Activated T-cell treated with anti-CD3 and anti-CD28 coated beads, Interleukin-2, amount 50 U/mL, for 72 hours (primary cell): Measurements from ENCODE around the gene CYP4F2. TPM values are rescaled to one million over a fixed set of nuclear protein-coding genes. Genes with fewer than 3 reads are reported as not detected.
A peak's percentile ranks its signal among the peaks of the same experiment; 100 is the strongest.
"Not testable (repeated sequence)": the region's sequence is repeated elsewhere in the genome, so short reads cannot be mapped to it uniquely, and the experiment has no call there.

ENCODE experiments used
- ATAC-seq, 2 donors: fragments of 150-1000 bp; cut with Tn5 transposase; replicated peaks in 1 of 2; 2 replicates each; pipeline ENCODE4 v1.10.0; 2021; ENCODE audit warnings: moderate library complexity in 2 of 2, mild to moderate bottlenecking in 1 of 2
- DNase-seq, 2 donors: peaks; one replicate each; pipeline ENCODE4 v3.0.0; 2021 to 2022; ENCODE audit warnings: mixed read lengths in 1 of 2
- H3K27ac Mint-ChIP-seq: one replicate; pipeline ENCODE4 v1.8.0; 2022; ENCODE audit warnings: mild to moderate bottlenecking, moderate library complexity, mixed read lengths
- H3K27me3 Mint-ChIP-seq: one replicate; pipeline ENCODE4 v1.8.0; 2022; ENCODE audit warnings: low read depth, mixed read lengths
- H3K36me3 Mint-ChIP-seq, 2 donors: one replicate each; pipeline ENCODE4 v1.8.0; 2022; ENCODE audit warnings: mixed read lengths in 2 of 2, mild to moderate bottlenecking in 1 of 2; ENCODE audit not compliant: insufficient read depth in 2 of 2
- H3K4me1 Mint-ChIP-seq: one replicate; pipeline ENCODE4 v1.8.0; 2022; ENCODE audit warnings: low read depth, mixed read lengths
- H3K4me3 Mint-ChIP-seq, 2 donors: one replicate each; pipeline ENCODE4 v1.8.0; 2022; ENCODE audit warnings: mild to moderate bottlenecking in 2 of 2, mixed read lengths in 2 of 2, moderate library complexity in 2 of 2
- H3K9me3 Mint-ChIP-seq, 2 donors: one replicate each; pipeline ENCODE4 v1.8.0; 2022; ENCODE audit warnings: mixed read lengths in 2 of 2
- total RNA-seq, 2 donors: library from RNA; stranded (reverse); gene quantifications; one replicate each; pipeline ENCODE4 v1.2.3, GENCODE V29; 2022

Gene CYP4F2
- total RNA-seq, 2 donors from 2014 or later, result 0.19 TPM; not detected in 1

GRCh38 chr19:15866636-15867035, 31.2 kb downstream of the CYP4F2 start:
- Mint-ChIP-seq H3K4me1 (peaks cover 6% of the 10 kb centered on the region), H3K27ac (no peak overlapping the region), H3K36me3 (no peaks in the 10 kb centered on the region), H3K4me3 (no peak overlapping the region), H3K9me3 (no peaks in the 10 kb centered on the region), H3K27me3 (no peaks in the 10 kb centered on the region)
- no peak for DNase-seq
- no peak for ATAC-seq

DNA sequence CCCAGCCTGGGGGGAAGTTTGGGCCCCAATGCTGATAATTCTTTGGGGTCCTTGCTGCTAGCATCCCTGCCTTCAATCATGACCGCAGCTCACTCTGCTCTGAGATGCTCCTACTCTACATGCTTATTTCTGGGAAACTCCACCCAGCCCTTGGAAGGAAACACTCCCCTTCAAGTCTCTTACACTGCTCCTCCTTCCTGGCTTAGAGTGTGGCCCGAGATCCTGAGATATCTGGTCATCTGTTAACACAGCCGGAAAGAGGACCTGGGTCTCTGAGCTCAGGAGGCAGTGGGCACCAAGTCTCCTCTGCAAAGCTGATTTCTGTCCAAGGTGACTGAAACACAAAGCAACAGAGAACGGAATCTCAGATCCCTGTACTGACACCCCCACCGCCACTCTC, 33.0 kb downstream of the CYP4F2 start:
- H3K36me3 Mint-ChIP-seq, result no peaks in the 10 kb centered on the region
- no peaks in the 10 kb centered on the region for H3K9me3 Mint-ChIP-seq
- no peaks in the 10 kb centered on the region for H3K27me3 Mint-ChIP-seq
- no peak overlapping the region for H3K27ac Mint-ChIP-seq
- H3K4me3 Mint-ChIP-seq, result no peak overlapping the region
- no peak for ATAC-seq
- H3K4me1 Mint-ChIP-seq, result peaks cover 6% of the 10 kb centered on the region
- DNase-seq, result no peak

DNA sequence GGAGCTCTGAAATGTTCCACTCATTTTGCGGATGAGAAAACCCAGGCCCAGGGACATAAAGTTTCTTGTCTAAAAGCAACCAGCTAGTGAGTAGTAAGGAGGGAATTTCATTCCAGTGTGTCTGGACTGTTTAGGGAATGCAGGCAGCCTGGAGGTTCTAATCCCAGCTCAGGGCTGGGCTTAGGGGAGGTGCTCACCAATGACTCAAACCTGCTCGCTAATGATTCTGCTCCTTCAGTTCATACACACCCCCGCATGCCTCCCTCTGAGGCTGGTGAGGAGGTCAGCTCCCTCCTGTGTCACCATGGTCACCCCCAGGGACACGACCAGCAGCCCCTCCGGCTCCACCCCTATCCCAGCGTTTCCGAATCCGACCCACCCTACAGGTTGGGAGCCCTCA, 34.6 kb downstream of the CYP4F2 start:
- ATAC-seq, result no peak
- no peaks in the 10 kb centered on the region for H3K36me3 Mint-ChIP-seq
- H3K27me3 Mint-ChIP-seq, result no peaks in the 10 kb centered on the region
- H3K27ac Mint-ChIP-seq, result no peak overlapping the region
- H3K4me3 Mint-ChIP-seq, result no peak overlapping the region
- no peaks in the 10 kb centered on the region for H3K4me1 Mint-ChIP-seq
- no peak for DNase-seq
- no peaks in the 10 kb centered on the region for H3K9me3 Mint-ChIP-seq

DNA sequence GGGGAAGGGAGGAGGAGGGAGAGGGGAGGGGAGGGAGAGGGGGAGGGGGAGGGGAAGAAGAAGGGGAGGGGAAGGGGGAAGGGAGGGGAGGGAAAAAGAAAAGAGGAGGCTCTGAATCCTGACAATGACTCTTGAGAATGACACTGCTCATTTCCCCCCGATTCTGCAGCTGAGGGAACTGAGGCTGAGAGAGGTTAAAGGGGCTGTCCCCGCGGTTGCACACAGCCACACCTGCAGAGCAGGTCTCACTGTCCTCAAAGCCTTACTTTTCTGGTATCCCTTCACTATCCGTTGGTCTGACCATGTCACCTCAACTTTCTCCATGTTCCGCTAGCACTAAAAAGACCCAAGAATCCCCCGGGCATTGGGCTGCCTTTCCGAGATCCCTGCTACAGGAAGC, 35.4 kb downstream of the CYP4F2 start:
- no peaks in the 10 kb centered on the region for H3K27me3 Mint-ChIP-seq
- ATAC-seq (no peak), DNase-seq (no peak)
- no peaks in the 10 kb centered on the region for H3K9me3 Mint-ChIP-seq
- H3K4me1 Mint-ChIP-seq, result no peaks in the 10 kb centered on the region
- H3K36me3 Mint-ChIP-seq, result no peaks in the 10 kb centered on the region
- no peak overlapping the region for H3K27ac Mint-ChIP-seq
- no peak overlapping the region for H3K4me3 Mint-ChIP-seq

DNA sequence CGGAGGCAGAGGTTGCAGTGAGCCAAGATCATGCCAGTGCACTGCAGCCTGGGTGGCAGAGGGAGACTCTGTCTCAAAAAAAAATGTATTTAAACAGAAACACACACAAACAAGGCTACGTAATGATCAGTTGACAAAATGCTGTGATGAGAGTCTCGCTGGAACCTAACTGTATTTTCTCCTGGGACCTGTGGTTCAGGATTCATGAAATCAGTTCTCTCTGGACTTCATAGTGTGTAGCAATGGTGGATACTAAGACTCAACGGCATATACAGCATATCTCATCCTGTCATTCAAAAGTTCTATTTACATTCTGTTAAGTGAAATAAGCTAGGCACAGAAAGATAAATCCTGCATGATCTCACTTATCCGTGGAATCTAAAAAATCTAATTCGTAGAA, 37.4 kb downstream of the CYP4F2 start:
- Mint-ChIP-seq H3K4me3 (no peak overlapping the region), H3K27ac (no peak overlapping the region), H3K9me3 (no peaks in the 10 kb centered on the region), H3K36me3 (no peaks in the 10 kb centered on the region), H3K4me1 (no peaks in the 10 kb centered on the region), H3K27me3 (no peaks in the 10 kb centered on the region)
- DNase-seq (no peak), ATAC-seq (no peak)

DNA sequence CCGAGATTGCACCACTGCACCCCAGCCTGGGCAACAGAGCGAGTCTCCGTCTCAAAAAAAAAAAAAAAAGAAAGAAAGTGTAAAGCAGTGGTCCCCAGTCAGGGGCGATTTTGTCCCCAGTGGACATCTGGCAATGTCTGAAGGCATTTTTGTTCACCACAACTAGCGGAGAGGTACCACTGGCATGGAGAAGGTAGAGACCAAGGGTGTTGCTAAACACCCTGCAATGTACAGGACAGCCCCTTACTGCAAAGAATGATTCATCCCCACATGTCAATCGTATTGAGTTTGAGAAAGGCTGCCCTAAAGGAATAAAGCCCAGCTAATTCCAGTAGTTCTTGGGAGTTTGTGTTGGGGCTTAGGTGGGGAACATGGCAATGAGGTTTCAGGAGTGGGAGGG, 38.7 kb downstream of the CYP4F2 start:
- Mint-ChIP-seq H3K36me3 (no peaks in the 10 kb centered on the region), H3K27ac (no peak overlapping the region), H3K27me3 (no peaks in the 10 kb centered on the region), H3K9me3 (no peaks in the 10 kb centered on the region), H3K4me1 (no peaks in the 10 kb centered on the region), H3K4me3 (no peak overlapping the region)
- DNase-seq, result no peak
- ATAC-seq, result no peak

- no peak for ATAC-seq
- H3K4me1 Mint-ChIP-seq, result peaks cover under 1% of the 10 kb centered on the region
Measured at GRCh38 chr19:15850385-15850784, 47.5 kb downstream of the CYP4F2 start.

DNA sequence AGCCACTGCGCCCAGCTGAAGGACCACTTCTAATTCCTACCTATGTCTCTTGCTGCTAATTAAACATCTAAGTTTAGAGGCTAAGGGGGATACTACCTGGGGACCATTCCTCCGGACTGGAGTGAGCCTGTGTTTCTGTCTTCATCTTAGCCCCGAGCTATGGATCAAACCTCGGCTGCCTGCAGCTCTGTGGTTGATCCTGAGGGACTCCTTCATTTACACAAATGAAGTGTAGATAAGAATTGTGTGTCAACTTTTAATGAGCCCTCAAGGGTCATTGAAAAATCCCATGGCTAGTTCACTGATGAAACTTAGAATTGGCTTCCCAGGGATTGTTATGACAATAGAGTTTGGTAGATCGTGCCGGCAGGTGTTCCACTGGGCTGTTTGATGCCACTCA, 51.0 kb downstream of the CYP4F2 start:
- Mint-ChIP-seq H3K27me3 (no peaks in the 10 kb centered on the region), H3K27ac (no peak overlapping the region), H3K9me3 (no peaks in the 10 kb centered on the region), H3K36me3 (no peaks in the 10 kb centered on the region), H3K4me1 (peaks cover 22% of the 10 kb centered on the region), H3K4me3 (no peak overlapping the region)
- DNase-seq (no peak), ATAC-seq (no peak)

More at GRCh38 chr19:15850385-15850784, 47.5 kb downstream of the CYP4F2 start:
- no peak overlapping the region for H3K27ac Mint-ChIP-seq
- no peaks in the 10 kb centered on the region for H3K36me3 Mint-ChIP-seq
- no peak overlapping the region for H3K4me3 Mint-ChIP-seq
- H3K27me3 Mint-ChIP-seq, result no peaks in the 10 kb centered on the region
- no peak for DNase-seq
- no peaks in the 10 kb centered on the region for H3K9me3 Mint-ChIP-seq

DNA sequence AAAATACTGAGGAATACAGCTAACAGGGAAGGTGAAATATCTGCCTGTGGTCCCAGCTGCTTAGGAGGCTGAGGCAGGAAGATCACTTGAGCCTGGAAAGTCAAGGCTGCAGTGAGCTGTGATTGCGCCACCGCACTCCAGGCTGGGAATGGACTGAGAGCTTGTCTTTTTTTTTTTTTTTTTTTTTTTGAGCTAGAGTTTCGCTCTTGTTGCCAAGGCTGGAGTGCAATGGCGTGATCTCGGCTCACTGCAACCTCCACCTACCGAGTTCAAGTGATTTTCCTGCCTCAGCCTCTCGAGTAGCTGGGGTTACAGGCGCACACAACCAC, 54.0 kb downstream of the CYP4F2 start:
- peaks cover 27% of the 10 kb centered on the region for H3K4me1 Mint-ChIP-seq
- DNase-seq, H3K27ac Mint-ChIP-seq: not testable (repeated sequence)

GRCh38 chr19:15843203-15843893, 54.5 kb downstream of the CYP4F2 start:
- H3K27ac Mint-ChIP-seq, result no peak overlapping the region
- H3K36me3 Mint-ChIP-seq, result no peaks in the 10 kb centered on the region
- ATAC-seq, result no peak
- peak overlapping the region in 1 of 2 donors; percentile 34 for H3K4me3 Mint-ChIP-seq
- no peak for DNase-seq
- no peaks in the 10 kb centered on the region for H3K9me3 Mint-ChIP-seq
- peaks cover 27% of the 10 kb centered on the region for H3K4me1 Mint-ChIP-seq
- H3K27me3 Mint-ChIP-seq, result no peaks in the 10 kb centered on the region

More for the DNA sequence above, 54.0 kb downstream of the CYP4F2 start:
- not testable (repeated sequence) for H3K36me3 Mint-ChIP-seq, H3K27me3 Mint-ChIP-seq, H3K4me3 Mint-ChIP-seq, H3K9me3 Mint-ChIP-seq, ATAC-seq

DNA sequence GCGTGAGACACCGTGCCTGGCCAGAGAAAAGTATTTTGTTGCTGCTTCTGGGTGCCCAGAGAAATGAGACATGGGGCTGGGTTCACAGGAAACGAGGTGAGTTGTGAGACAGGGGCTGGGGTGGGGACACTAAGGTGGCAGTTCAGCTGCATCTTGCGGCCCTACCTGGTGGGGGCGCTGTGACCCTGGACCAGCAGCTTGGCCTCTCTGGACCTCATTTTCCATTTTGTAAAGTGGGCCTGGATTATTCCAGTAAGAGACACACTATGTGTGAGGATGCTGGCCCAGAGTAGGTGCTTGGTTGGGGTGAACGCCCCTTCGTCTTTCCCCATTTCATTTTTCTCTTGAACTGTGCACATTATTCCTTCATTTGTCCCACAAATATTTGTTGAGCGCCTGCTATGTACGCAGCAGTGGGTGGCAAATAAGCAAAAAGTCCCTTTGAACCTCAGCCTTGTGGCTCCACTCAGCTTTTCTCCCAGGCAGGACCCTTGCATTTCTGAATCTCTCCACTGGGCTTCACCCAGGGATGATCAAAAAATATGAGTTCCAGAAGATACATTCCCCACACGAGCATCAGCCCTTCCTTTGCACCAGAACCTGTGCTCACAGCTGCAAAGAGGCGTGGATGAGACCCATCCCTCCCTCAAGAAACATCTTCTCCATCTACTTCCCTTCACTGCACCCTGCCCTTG, 55.9 kb downstream of the CYP4F2 start:
- no peak for ATAC-seq
- Mint-ChIP-seq H3K9me3 (no peaks in the 10 kb centered on the region), H3K4me3 (no peak overlapping the region), H3K4me1 (peaks cover 34% of the 10 kb centered on the region), H3K27me3 (no peaks in the 10 kb centered on the region), H3K36me3 (no peaks in the 10 kb centered on the region), H3K27ac (no peak overlapping the region)
- DNase-seq, result peak; percentile 18 to 42

DNA sequence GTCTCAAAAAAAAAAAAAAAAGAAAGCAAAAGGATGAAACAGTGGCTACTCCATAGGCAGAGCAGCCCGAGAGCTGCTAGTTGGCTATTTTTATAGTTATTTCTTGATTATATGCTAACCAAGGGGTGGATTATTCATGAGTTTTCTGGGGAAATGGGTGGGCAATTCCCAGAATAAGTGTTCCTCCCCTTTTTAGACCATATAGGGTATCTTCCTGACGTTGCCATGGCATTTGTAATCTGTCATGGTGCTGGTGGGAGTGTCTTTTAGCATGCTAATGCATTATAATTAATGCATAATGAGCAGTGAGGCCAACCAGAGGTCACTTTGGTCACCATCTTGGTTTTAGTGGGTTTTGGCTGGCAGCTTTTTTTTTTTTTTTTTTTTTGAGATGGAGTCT, 57.0 kb downstream of the CYP4F2 start:
- ATAC-seq (no peak), DNase-seq (no peak)
- Mint-ChIP-seq H3K4me3 (no peak overlapping the region), H3K27ac (no peak overlapping the region), H3K36me3 (peaks cover 1 to 2% of the 10 kb centered on the region in 2 donors), H3K4me1 (peaks cover 39% of the 10 kb centered on the region), H3K9me3 (no peaks in the 10 kb centered on the region), H3K27me3 (no peaks in the 10 kb centered on the region)

GRCh38 chr19:15839888-15840287, 58.0 kb downstream of the CYP4F2 start:
- H3K27ac Mint-ChIP-seq, H3K4me3 Mint-ChIP-seq, H3K36me3 Mint-ChIP-seq, H3K9me3 Mint-ChIP-seq, ATAC-seq, DNase-seq, H3K27me3 Mint-ChIP-seq: not testable (repeated sequence)
- H3K4me1 Mint-ChIP-seq, result peaks cover 38% of the 10 kb centered on the region

GRCh38 chr19:15838351-15838750, 59.5 kb downstream of the CYP4F2 start:
- Mint-ChIP-seq H3K4me3 (peak overlapping the region in 1 of 2 donors; percentile 36), H3K27me3 (no peaks in the 10 kb centered on the region), H3K36me3 (peaks cover 1 to 3% of the 10 kb centered on the region in 2 donors), H3K4me1 (peaks cover 25% of the 10 kb centered on the region), H3K9me3 (no peaks in the 10 kb centered on the region), H3K27ac (no peak overlapping the region)
- ATAC-seq, result no peak
- no peak for DNase-seq
